Measurements from ENCODE around the gene THADA.

THADA gene

DNA sequence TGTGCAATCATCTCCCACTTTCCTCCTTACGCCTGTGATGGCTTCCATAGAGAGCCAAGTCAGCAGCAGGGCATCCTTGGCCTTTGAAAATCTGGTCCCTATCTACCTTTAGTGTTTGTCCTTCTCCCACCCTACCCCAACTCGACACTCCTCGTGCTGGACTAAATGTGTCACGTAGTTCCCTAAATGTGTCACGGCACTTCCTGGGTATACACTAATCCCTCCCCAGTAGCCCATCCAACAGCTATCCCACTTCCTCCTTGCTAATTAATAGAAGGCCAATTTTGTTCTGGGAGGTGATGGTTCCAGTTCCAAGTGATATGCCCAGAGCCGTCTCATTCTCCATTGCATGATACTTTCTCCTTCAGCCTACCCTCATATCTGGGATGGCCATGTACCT lies 332.9 kb downstream of the THADA start:
- DNase-seq = no peak

DNA sequence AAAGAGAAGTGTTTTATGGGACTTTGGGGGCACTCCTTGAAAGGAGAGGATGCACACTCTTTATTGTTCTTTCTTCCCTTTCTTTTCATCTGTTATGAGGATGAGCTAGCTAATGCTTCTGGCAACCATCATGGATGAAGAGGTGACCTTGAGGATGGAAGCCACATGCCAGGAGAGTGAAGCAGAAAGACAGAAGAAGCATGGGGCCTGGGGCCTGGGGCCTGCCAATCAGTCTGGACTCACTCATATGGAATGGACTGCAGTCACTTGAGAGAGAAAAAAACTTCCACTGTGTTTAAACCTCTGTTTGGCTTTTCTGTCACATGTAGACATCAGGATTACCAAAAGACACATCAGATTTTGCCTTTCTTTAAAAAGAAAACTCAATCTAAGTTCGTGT lies 333.6 kb downstream of the THADA start:
- no peak for DNase-seq

DNA sequence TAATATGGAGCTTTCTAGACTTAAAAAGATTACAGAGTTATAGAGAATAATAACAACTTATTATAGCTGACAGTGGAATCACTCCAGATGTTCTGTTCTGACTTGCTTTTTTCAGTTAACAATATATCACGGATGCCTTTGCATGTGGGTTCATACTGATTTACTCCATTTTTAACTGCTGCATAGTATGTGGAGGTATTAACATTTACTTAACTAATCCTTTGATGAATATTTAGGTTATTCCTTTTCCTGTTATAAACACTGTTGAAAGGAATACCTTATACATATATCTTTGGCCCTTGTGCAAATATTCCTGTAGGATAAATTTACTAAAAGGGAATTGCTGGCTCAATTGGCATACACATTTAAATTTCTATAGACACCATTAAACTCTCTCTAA lies 336.3 kb downstream of the THADA start:
- no peak for DNase-seq

DNA sequence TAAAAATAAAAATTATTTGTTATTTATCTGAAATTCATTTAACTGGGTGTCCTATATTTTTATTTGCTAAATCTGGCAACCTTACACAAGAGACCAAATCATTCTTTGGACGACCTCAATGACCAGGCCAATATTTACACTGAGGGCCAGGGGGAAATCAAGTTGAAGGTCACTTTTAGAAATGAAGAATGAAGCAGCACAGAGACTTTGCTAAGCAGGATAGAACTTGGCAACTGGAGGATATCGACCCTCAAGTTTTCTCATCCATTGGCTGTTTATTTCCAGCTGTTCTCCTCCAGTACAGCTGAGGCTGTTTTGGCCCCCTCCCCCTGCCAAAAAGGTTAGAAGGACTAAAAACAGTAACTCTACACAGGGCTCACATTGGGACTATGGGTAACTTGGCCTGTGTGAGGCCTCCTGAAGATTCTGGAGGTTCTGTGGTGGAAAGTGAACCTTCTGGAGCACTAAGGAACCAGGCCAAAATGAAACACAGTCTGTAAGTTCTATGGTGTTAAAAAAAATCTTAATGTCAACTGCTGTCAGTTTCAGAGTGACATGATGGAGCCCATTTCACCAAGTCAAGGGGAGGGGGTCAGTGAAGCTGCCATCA lies 337.2 kb downstream of the THADA start:
- no peak for DNase-seq

DNA sequence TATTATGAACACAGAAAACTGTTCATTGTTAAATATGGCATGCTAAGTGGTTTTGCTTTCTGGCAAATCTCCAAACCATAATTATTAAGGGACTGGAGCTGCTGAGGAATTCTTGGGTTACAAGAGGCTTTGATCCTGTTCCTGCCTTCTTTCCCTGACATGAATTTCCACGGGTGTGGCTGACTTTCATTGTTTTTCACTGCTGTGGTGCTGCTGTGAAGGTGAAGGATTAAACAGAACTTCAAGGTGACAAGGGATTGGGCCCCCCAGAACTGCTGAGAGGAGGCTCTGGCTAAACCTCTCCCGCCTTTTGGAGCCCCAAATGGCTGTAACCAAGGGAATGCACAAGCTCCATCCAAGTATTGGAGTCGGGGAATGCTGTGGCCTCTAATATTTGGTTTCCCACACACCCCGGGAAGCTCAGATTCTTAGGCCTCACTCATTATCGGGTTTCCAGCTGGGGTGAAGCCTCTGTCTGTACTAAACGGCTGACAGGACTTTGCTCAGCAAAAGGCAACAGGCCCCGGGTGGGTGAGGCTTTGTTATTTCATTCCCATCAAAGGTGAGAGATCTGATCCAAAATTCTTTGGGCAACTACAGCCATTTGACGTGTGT lies 340.4 kb downstream of the THADA start:
- DNase-seq = no peak

DNA sequence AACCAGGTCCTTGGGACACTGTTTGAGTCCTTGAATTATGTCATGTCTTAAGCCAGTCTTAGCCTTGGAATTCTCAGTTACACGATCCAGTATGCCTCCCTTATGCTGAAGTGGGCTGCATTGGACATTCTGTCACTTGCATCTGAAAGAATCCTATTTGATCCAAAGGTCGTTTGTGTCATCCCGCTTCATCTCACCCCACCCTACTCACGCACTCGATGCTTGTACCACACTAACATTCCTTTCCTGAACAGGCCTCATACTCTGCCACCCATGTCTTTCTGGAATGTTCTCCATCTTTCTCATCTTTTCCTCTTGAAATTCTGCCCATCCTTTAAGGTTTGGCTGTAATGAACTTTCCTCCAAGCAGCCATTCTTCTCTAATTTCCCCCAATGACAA lies 341.5 kb downstream of the THADA start:
- no peak for DNase-seq

DNA sequence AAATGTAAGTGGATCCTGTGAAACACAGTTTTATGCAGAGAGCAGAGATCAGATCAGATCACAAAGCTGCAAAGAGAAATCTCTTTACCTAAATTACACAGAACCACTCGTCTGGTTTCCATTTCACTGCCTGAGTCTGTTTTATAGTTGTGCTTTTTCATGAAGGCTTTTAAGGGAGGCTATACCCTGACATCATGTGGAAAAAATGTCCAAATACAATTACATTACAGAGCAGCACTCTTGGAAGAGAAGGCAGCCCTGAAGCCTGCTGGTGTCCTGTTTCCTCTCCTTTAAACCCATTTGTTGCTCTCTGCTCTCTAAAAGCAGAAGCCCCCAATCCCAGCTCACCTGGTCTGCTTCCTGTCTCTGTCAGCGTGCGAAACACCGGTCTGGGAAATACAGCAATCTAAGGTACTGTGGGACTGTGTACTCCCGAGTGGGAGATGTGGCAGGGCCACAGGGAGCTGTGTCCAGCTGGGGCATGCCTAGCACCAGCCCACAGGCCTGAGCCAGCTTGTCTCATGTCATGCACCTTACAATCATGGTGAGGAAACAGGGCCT lies 344.6 kb downstream of the THADA start:
- no peak for DNase-seq

DNA sequence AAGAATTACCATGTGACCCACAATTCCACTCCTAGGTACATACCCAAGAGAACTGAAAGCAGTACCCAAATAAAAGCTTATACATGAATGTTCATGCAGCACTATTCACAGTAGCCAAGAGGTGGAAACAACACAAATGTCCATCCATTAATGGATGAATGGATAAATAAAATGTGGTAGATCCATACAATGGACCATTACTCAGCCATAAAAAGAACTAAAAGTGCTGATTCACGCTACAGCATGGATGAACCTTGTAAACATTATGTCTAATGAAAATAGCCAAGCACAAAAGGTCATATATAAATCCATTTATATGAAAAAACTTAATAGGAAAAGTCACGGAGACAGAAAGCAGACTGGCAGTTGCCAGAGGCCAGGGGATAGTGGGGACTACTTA lies 345.8 kb downstream of the THADA start:
- no peak for DNase-seq

DNA sequence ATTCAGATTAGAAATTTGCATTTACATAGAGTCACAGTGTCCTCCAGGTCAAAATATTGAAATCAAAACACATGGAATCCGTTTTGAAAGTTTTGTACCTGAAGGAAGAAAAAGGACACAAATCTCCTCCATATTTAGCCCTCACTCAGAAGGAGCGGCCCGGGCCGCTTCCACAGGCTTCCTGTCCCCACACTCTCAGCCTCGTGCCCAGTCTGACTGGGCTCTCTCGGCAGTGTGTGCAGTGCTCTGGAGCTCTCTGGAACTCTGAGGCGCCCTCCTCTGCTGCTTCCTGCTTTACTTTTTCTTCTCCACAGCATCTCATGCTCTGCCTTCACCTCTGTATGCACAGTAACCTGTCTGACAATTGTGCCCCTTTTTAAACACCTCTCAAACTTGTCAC lies 347.2 kb downstream of the THADA start:
- DNase-seq = no peak

DNA sequence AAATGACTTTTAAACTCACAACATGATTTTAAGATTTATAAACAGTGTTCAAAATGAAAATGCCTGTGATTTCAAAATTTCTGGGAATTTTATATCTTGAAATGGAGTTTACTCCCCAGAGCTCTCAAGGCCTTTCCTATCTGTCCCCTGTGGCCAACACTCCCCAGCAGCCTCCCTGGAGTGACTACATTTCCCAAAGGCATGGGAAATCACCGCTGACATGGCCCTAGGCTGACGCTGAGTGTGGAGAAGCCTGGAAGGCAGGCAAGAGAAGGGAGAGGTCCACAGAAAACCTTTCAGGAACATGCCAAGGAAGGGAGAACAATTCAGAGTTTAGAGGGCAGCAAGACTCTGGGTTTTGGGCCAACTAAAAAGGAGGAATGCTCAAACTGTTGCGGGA lies 349.2 kb downstream of the THADA start:
- no peak for DNase-seq

DNA sequence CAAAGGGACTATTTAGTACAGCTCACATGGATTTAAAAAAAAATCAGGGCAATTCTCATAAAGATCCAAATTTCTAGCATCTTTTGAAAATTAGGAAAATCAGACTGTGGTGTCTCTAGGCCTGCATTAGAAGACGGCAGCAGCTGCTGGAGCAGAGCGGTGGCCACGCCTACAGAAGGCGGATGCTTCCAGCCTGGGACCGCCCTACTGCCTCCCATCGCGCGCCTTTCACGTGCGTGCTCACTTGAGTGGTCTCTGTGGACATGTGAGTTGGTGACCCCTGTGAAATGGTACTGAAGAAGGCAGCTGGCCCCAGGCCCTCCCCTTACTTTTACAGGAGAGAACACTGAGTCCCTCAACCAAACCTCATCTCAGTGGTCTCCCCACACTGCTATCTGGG lies 354.3 kb downstream of the THADA start:
- no peak for DNase-seq

DNA sequence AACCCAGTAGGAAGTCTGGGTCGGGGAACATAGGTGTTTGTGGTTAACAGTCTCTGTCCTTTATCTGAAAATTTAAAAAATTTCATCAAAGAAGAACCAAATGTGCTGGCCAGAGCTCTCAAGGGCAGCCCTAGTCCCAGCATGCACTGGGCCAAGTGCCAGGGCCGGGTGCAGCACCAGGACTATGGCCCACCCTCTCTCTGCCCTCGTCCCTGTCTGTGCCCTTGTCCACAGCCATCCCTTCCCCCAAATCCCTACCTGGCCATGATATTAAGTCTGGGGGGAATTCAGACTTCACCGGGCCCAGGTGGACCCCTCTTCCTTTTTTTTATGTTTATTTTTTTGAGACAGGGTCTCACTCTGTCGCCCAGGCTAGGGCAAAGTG lies 355.1 kb downstream of the THADA start:
- DNase-seq = no peak

DNA sequence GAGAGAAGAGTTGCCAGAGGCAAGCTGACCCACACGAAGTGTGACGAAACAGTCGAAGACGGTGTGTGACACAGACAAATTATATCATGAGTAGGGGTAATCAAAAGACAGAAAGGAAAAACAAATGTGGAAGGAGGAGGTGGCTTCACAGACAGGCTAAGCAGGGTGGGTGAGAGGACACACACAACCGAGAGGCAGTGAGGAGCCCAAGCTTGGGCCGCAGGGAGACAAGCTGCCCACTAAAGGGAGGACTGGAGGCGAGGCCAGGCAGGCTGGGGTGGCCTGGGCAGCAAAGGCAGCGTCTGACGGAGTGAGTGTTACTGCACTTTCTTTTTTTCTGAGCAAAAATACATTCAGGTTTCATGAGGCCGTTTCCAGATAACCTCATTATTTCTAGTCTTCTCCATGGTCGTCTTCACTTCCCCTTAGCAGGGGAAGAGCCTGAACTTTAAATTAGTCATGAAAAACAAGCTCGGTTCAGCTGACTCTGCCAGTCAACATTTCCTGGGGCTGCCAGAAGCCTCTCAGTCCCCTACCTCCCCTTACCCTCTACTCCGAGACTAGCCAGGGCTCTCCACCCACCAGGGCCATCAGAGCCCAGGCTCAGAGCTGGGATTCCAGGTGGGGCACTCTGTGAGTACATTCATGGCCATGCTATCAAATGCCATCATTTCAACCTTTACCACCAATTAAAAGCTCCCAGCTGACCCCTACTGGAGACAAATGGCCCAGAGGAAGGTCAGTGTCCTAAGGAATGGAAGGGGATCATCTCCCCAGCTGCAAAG lies 355.7 kb downstream of the THADA start:
- DNase-seq = no peak

DNA sequence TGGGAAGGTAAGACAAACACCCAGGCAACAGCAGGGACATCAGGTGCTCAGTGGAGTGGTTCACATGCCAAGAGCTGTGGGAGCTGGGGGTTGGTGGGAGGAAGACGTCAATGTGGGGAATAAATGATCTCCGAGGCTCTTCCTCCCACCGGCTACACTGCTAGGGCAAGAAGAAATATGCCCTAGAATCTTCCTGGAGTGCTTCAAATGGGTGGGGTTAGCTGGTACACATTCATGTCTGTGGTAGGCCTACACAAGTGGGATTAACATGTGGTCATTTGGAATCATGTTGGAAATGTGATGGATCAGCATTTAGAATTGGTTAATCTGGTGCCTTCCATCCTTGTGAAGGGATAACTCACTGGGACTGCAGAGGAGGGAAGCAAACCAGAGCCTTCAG lies 357.0 kb downstream of the THADA start:
- no peak for DNase-seq

DNA sequence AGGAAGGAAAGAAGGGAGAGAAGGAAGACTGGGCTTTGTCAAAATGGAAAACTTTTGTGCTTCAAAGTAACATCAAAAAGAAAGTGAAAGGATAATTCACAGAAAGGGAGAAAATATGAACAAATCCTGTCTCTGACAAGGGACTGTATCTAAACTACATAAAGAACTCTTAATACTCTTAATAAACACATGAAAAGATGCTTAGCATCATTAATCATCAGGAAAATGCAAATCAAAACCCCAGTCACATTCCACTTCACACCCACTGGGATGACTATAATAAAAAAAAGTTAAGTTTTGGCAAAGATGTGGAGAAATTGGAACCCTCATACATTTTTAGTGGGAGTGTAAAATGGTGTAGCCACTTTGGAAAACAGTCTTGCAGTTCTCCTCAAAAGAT lies 357.7 kb downstream of the THADA start:
- DNase-seq = no peak

DNA sequence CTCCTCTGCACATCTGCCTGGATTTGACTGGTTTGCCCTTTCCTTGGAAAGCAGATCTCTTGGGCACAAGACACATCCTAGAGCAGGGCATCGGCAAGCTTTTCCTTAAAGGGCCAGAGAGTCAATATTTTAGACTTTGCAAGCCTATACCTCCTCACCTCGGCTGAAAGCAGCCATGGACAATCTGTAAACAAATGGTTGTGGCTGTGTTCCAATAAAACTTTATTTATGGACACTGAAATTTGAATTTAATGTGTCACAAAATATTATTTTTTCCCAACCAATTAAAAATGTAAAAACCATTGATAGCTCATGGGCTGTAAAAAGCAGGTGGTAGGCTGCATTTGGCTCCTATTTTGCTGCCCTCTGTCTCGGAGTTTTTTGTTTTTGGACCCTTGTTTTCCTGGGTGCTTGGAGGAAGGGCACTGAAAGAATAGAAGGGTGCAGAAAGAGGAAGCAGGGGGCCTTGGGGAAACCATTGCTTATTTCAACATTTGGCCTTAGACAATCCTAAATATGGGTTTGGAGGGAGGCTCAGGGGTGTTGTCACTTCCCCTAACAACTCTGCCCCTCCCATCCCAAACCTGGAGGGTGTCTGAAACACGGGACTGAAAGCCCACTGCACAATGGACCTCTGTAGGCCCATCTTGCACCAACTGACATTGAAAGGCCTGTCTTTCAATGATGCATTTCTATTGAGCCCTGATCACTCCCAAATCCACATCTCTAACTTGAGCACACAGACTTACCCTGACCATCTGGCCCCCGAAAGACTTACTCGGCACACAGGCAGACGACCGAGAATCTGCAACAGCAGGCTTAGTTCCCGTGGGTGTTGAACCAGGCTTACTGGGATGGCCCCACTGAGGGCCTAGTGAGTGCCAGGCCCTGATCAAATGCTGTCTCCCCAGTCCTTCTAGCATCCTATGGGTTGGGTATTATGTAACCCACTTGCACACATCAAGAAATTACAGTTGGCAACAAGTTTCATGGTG lies 362.3 kb downstream of the THADA start:
- DNase-seq = no peak

DNA sequence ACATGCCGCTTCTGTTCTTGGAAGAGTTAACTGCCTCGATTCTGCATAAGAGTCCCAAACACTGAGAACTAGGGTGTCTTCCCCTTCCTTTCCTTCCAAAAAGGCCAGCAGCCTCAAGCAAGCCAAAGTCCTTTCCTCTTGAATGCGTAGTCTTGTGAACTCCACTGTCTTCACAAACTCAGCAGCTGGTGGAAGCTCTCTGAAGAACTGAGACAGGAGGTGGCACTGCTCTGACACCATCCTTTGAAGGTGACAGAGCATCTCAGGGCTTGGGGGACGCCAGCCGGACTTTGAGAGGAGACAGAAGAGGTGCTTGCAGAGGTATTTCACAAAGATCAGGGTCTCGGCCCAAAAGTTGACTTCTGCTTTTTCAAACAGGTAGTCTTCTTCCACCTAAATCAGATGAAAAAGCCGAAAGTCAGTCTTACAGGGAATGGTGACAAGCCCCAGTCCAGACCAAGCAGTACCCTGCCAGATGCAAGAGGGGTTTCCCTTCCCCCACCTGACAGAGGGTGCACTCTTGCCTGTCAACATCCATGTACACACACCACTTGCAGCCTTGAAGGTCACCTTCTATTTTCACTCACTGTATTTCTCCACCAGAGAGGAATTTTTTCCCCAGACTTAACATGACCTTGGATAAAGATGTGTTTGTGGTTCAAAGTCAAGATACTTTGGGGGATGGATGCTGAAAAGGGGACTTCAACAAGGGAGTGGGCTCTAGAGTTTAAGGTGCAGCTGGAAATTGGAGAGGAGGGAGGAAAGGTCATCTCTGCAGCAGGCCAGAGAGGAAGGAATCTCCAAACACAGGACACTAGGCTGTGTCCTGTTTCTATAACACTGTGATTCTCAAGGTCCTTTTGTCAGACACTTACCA lies 364.6 kb downstream of the THADA start:
- DNase-seq = no peak

DNA sequence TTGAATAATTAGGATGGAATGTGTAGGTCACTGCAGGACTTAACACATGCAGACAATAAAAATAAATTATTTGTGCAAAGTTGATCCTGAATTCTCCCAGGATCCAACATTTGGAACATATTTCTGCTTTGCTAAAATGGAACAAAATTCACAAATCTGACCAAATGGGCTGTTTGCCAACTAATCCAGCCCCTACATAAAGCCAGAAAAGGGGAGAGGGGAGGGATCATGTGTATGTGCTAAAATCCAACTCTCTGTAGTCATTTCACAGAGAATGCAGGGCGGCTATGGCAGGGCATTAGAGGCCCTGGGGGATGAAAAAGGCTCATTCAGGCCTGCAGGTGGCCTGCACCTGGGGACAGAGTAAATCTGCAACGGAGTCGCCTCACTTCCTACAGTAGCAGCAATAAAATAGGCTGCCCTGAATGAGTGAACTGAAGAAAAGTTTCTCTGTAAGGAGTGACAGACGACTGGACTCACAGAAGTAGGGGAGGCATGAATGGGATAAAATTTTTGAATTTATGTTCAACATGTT lies 365.4 kb downstream of the THADA start:
- DNase-seq = no peak

DNA sequence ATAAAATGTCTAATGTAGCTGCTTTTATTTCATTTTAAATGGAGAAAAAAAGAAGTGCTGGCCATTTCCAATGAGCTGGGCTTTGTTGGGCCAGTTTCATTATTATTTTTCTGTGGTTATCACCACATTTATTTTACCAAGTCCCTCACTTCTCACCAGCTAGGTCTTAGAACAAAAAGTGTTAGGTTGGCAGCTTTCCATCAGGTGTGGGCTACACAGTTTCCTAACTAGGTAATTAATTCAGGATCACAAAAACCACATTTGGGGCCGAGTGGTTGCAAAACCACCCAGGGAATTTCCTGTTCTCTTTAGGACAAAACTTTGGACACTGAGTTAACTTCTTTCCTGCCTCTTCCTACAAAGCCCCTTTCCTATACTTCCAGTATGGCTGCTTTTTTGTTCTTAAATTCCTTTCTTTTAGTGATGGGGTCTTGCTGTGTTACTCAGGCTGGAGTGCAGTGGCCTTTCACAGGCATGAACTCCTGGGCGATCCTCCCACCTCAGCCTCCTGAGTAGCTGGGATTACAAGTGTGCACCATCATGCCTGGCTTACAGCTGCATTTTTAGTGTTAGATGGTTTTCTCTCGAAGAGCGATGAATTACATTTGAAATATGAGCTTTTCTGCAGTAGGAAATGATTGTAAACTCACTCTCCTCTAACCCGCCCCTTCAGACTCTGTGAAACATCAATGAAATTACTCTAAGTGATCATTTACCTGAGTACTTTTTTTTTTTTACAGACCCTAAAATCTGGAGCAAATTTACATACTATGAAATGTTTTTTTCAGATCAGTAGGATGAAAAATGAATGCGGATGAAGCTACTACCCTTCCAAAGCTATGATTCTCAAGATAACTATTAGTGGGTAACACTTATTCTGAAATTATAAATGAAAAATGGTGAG lies 366.8 kb downstream of the THADA start:
- no peak for DNase-seq

DNA sequence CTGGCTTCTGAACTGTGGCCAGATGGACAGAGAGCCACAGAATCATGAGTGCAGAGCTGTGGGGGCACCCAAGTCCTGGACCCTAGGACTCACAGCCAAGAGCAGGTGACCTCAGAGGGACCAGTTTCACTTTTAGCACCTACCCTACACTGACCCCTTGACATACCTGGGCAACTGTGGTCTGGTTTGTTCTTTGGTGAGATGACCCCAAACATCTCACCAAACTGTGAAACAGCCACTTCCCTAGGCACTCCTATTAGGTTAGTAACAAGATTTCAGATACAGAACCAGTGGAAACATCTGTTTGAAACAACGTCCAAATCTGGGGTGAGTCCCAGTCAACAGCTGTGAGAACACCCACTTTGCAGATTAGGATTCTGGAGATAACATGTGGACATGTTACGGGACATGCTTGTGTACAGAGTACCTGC lies 367.5 kb downstream of the THADA start:
- no peak for DNase-seq
